ENCODE data around the gene IL17RA.

The IL17RA gene

GRCh38 chr22:17085277-17086181, 729 bp downstream of the IL17RA start:
- H3K4me3 ChIP-seq (ENCODE audit: low read depth, low read length) = peak overlapping the region; percentile 81
- peak; percentile 11 for DNase-seq (ENCODE audit: low read depth)
- TF ChIP-seq, protein P1, sequence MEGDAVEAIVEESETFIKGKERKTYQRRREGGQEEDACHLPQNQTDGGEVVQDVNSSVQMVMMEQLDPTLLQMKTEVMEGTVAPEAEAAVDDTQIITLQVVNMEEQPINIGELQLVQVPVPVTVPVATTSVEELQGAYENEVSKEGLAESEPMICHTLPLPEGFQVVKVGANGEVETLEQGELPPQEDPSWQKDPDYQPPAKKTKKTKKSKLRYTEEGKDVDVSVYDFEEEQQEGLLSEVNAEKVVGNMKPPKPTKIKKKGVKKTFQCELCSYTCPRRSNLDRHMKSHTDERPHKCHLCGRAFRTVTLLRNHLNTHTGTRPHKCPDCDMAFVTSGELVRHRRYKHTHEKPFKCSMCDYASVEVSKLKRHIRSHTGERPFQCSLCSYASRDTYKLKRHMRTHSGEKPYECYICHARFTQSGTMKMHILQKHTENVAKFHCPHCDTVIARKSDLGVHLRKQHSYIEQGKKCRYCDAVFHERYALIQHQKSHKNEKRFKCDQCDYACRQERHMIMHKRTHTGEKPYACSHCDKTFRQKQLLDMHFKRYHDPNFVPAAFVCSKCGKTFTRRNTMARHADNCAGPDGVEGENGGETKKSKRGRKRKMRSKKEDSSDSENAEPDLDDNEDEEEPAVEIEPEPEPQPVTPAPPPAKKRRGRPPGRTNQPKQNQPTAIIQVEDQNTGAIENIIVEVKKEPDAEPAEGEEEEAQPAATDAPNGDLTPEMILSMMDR (conservative IDR thresholded peaks at IDR 0.05; ENCODE audit: low read depth, low read length) = no peak

DNA sequence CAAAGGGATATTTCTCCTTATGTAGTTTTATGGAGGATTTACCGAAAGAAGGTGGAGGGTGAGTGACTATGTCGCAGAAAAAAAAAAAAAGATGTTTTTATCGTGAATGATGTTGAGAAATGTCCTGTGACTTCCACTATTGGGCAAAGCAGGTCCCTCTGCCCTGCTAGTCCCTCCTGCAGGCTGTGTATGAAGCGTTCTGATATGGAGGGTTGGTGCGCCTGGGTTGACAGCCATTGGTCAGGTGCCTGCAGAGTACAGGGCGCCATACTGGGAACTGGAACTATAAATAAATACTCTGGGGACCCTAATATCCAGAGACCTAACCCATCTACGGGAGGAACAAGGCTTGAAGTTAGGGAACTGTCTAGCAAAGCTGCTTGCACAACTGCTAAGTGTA, 1.5 kb downstream of the IL17RA start:
- H3K4me3 ChIP-seq (ENCODE audit: low read depth, low read length) = peak overlapping the region; percentile 81
- DNase-seq (ENCODE audit: low read depth) = no peak
- TF ChIP-seq, protein P1 (conservative IDR thresholded peaks at IDR 0.05; ENCODE audit: low read depth, low read length) = no peak

- no peak for DNase-seq (ENCODE audit: low read depth)
- TF ChIP-seq, protein P1 (conservative IDR thresholded peaks at IDR 0.05; ENCODE audit: low read depth, low read length) = no peak
- H3K4me3 ChIP-seq (ENCODE audit: low read depth, low read length) = peak overlapping the region; percentile 7
Measured at GRCh38 chr22:17086788-17087497, 2.1 kb downstream of the IL17RA start.

DNA sequence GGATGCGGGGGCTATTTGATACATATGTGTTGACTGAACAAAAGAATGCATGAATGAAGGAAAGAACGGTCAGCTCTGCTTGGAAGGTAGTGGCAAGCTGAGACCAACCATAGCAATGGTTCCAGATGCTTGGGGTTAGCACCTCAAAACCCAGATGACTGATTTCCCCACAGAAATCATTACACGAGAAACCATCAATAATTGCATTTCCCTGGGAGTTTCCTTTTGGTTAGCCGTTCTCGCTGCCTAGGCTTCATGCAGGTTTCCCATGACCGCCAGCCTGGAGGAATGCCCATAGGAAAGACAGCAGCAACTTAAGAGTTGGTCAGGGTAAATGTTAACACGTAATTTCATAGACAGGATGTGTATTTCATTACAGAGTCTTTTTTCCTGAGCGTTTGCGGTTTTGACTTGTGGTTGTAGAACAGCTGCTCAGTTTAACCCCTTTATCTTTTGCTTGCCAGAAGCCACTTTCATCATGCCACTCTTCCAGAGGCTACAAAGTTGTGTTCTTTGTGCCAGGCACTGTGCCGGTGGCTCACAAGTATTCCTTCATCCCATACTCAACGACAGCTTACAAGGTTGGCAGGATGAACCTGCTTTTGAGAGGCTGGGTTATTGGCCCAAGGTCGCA, 2.8 kb downstream of the IL17RA start:
- TF ChIP-seq, protein P1 (conservative IDR thresholded peaks at IDR 0.05; ENCODE audit: low read depth, low read length) = no peak
- no peak overlapping the region for H3K4me3 ChIP-seq (ENCODE audit: low read depth, low read length)
- DNase-seq (ENCODE audit: low read depth) = peak; percentile 84

DNA sequence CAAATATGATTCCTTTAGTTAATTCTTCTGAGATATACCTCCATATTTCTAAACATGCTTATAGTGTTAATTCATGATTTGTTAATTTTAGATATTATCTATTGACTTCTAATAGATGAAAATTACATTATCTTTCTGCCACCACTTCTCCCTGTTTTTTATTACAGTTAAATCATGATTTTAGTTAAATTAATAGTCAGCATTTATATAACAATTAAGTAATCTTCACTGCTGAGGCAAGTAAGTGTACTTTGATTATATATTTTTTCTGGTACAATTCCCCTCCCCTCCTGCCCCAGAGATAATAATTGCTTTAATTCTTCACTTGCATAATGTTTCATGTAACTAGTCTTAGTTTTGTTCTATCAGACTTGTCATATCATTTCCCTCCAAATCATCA, 5.8 kb downstream of the IL17RA start:
- H3K4me3 ChIP-seq (ENCODE audit: low read depth, low read length) = no peak overlapping the region
- TF ChIP-seq, protein P1 (conservative IDR thresholded peaks at IDR 0.05; ENCODE audit: low read depth, low read length) = no peak
- no peak for DNase-seq (ENCODE audit: low read depth)

DNA sequence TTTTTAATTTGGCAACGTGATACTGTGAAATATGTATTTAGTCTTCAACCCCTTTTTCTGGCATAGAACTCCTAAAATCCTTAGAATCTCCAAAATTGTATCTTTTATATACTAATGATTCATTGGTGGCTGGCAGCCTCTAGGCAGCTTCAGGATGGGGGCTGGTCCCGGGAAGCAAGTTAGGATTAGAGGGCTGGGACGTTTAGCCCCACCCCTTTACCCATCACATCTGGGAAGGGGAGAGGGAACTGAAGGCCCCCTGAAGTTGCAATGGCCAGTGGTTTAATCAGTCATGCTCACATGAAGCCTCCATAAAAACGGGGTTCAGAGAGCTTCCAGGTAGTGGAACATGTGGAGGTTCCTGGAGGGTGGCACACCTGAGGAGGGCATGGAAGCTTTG, 7.1 kb downstream of the IL17RA start:
- H3K4me3 ChIP-seq (ENCODE audit: low read depth, low read length) = no peak overlapping the region
- TF ChIP-seq, protein P1 (conservative IDR thresholded peaks at IDR 0.05; ENCODE audit: low read depth, low read length) = no peak
- DNase-seq (ENCODE audit: low read depth) = no peak

All from choroid plexus epithelial cell (primary cell).